WTC11 (cell line): Measurements from ENCODE around the gene TAOK3. TPM values are rescaled to one million over a fixed set of nuclear protein-coding genes. Genes with fewer than 3 reads are reported as not detected.

Source experiments
- ATAC-seq: fragments of 200-7000 bp; cut with Tn5 transposase; 2 replicates; pipeline ENCODE4 v1.10.0; 2021; ENCODE audit warnings: mild to moderate bottlenecking, moderate library complexity
- CTCF ChIA-PET: fragments of 300-600 bp; sonication (Branson Sonifier 250); formaldehyde crosslinking; loops from one replicate; lab custom pipeline; 2021; ENCODE audit warnings: antibody characterized with exemption; lab: Charles Lee
- POLR2A ChIA-PET: fragments of 350-600 bp; sonication (Branson Sonifier 250); formaldehyde crosslinking; loops from one replicate; lab custom pipeline; 2021; ENCODE audit warnings: antibody characterized with exemption; lab: Charles Lee
- DNase-seq: peaks from one replicate; pipeline ENCODE4 v3.0.0; 2021; ENCODE audit warnings: low spot score
- H3K27ac Mint-ChIP-seq: 2 replicates; pipeline ENCODE4 v1.8.0; 2021; ENCODE audit warnings: mixed read lengths
- H3K27me3 Mint-ChIP-seq: 2 replicates; pipeline ENCODE4 v1.8.0; 2021; ENCODE audit warnings: low read depth, mild to moderate bottlenecking, moderate library complexity, mixed read lengths
- H3K36me3 Mint-ChIP-seq: 2 replicates; pipeline ENCODE4 v1.8.0; 2021; ENCODE audit warnings: mixed read lengths
- H3K4me1 Mint-ChIP-seq: 2 replicates; pipeline ENCODE4 v1.8.0; 2022; ENCODE audit warnings: mixed read lengths
- H3K4me3 Mint-ChIP-seq: 2 replicates; pipeline ENCODE4 v1.8.0; 2021; ENCODE audit warnings: mild to moderate bottlenecking, moderate library complexity, mixed read lengths
- H3K9me3 Mint-ChIP-seq: 2 replicates; pipeline ENCODE4 v1.8.0; 2021; ENCODE audit warnings: mixed read lengths
- CREM ChIP-seq: sonication (generic); formaldehyde crosslinking; IDR thresholded peaks from 2 replicates; pipeline ENCODE4 v1.8.1; 2022; ENCODE audit warnings: mild to moderate bottlenecking, missing genetic modification reagents, moderate library complexity
- CTCF ChIP-seq: fragments of 200-600 bp; IDR thresholded peaks from 2 replicates; pipeline ENCODE4 v1.8.0; 2022; ENCODE audit warnings: antibody characterized with exemption
- E2F1 ChIP-seq: sonication (generic); formaldehyde crosslinking; IDR thresholded peaks from 2 replicates; pipeline ENCODE4 v1.8.0; 2022; ENCODE audit warnings: mild to moderate bottlenecking, missing genetic modification reagents
- ELF4 ChIP-seq: sonication (generic); formaldehyde crosslinking; IDR thresholded peaks from 2 replicates; pipeline ENCODE4 v1.8.1; 2022; ENCODE audit warnings: low read depth, mild to moderate bottlenecking, moderate library complexity, missing genetic modification reagents
- ESRRA ChIP-seq: sonication (generic); formaldehyde crosslinking; IDR thresholded peaks from 2 replicates; pipeline ENCODE4 v1.8.1; 2022; ENCODE audit warnings: mild to moderate bottlenecking, missing genetic modification reagents, borderline replicate concordance
- FOXJ3 ChIP-seq: sonication (generic); formaldehyde crosslinking; IDR thresholded peaks from 2 replicates; pipeline ENCODE4 v1.9.0; 2021; ENCODE audit warnings: missing genetic modification reagents, mild to moderate bottlenecking, borderline replicate concordance
- GRHL2 ChIP-seq: fragments of 250-450 bp; sonication (Bioruptor Pico); IDR thresholded peaks from 2 replicates; pipeline ENCODE4 v1.8.0; 2022; ENCODE audit warnings: mild to moderate bottlenecking, moderate library complexity; ENCODE audit not compliant: insufficient replicate concordance, severe bottlenecking
- GTF2I ChIP-seq: fragments of 250-450 bp; sonication (Bioruptor Pico); conservative IDR thresholded peaks from 2 replicates; pipeline ENCODE4 v1.4.0; 2021; ENCODE audit warnings: mild to moderate bottlenecking
- HMGXB4 ChIP-seq: sonication (generic); formaldehyde crosslinking; IDR thresholded peaks from 2 replicates; pipeline ENCODE4 v1.8.1; 2023; ENCODE audit warnings: mild to moderate bottlenecking, moderate library complexity, missing genetic modification reagents
- JUN ChIP-seq: sonication (generic); formaldehyde crosslinking; IDR thresholded peaks from 2 replicates; pipeline ENCODE4 v1.8.0; 2023; ENCODE audit warnings: mild to moderate bottlenecking, missing genetic modification reagents
- MXD4 ChIP-seq: fragments of 250-450 bp; sonication (Bioruptor Pico); IDR thresholded peaks from 2 replicates; pipeline ENCODE4 v1.8.0; 2021; ENCODE audit warnings: mild to moderate bottlenecking, moderate library complexity, borderline replicate concordance
- NR3C1 ChIP-seq: sonication (generic); formaldehyde crosslinking; conservative IDR thresholded peaks from 2 replicates; pipeline ENCODE4 v1.8.1; 2023; ENCODE audit warnings: low read depth, mild to moderate bottlenecking, missing genetic modification reagents
- OVOL2 ChIP-seq: fragments of 250-450 bp; sonication (Bioruptor Pico); IDR thresholded peaks from 2 replicates; pipeline ENCODE4 v1.9.0; 2021; ENCODE audit warnings: mild to moderate bottlenecking, borderline replicate concordance
- SP1 ChIP-seq: sonication (generic); formaldehyde crosslinking; conservative IDR thresholded peaks from 2 replicates; pipeline ENCODE4 v1.8.1; 2022; ENCODE audit warnings: missing genetic modification reagents
- ZBTB21 ChIP-seq: sonication (generic); formaldehyde crosslinking; IDR thresholded peaks from 2 replicates; pipeline ENCODE4 v1.8.1; 2023; ENCODE audit warnings: mild to moderate bottlenecking, missing genetic modification reagents, borderline replicate concordance
- ZMAT4 ChIP-seq: fragments of 250-450 bp; sonication (Bioruptor Pico); IDR thresholded peaks from 2 replicates; pipeline ENCODE4 v1.9.0; 2021; ENCODE audit warnings: mild to moderate bottlenecking
- ZNF263 ChIP-seq: sonication (generic); formaldehyde crosslinking; IDR thresholded peaks from 2 replicates; pipeline ENCODE4 v1.8.1; 2022; ENCODE audit warnings: low read depth, mild to moderate bottlenecking, moderate library complexity, missing genetic modification reagents
- ZNF281 ChIP-seq: sonication (generic); formaldehyde crosslinking; IDR thresholded peaks from 2 replicates; pipeline ENCODE4 v1.8.0; 2023; ENCODE audit warnings: mild to moderate bottlenecking, missing genetic modification reagents
- ZNF423 ChIP-seq: fragments of 250-450 bp; sonication (Bioruptor Pico); IDR thresholded peaks from 2 replicates; pipeline ENCODE4 v2.1.2; 2022; ENCODE audit warnings: mild to moderate bottlenecking, moderate library complexity
- ZNF671 ChIP-seq: fragments of 250-450 bp; sonication (Bioruptor Pico); IDR thresholded peaks from 2 replicates; pipeline ENCODE4 v1.8.0; 2021; ENCODE audit warnings: mild to moderate bottlenecking
- ZSCAN18 ChIP-seq: fragments of 250-450 bp; sonication (Bioruptor Pico); IDR thresholded peaks from 2 replicates; pipeline ENCODE4 v2.1.2; 2022; ENCODE audit warnings: mild to moderate bottlenecking, moderate library complexity
- total RNA-seq: library from RNA; stranded (reverse); gene quantifications from 3 replicates; pipeline ENCODE4 v1.2.3, GENCODE V29; 2021

The TAOK3 gene
- total RNA-seq, 1 experiment from 2014 or later: 13.0 TPM

- CTCF ChIA-PET: interaction anchor here (0.8 to 1.3 kb wide), 3 partner anchors 25 to 169 kb away, joined by 3 to 5 read pairs (median 3); partner anchors contain the start of gene SUDS3
- H3K9me3 Mint-ChIP-seq: peaks cover 18% of the 10 kb centered on the region
- ATAC-seq (no peak), DNase-seq (no peak)
- no peak overlapping the region for H3K4me3 Mint-ChIP-seq
- H3K27me3 Mint-ChIP-seq: no peaks in the 10 kb centered on the region
- TF ChIP-seq JUN (no peak), NR3C1 (CRISPR knock-in tag) (no peak), ZMAT4 (CRISPR knock-in tag) (no peak), ZNF423 (CRISPR knock-in tag) (no peak), ZNF263 (no peak), ESRRA (CRISPR knock-in tag) (no peak), FOXJ3 (CRISPR knock-in tag) (no peak), ZBTB21 (CRISPR knock-in tag) (no peak), SP1 (no peak), HMGXB4 (CRISPR knock-in tag) (no peak), ELF4 (CRISPR knock-in tag) (no peak), CREM (no peak), MXD4 (CRISPR knock-in tag) (no peak)
- H3K36me3 Mint-ChIP-seq: peaks cover 10% of the 10 kb centered on the region
- no peak overlapping the region for H3K27ac Mint-ChIP-seq
- POLR2A ChIA-PET: interaction anchor here (0.7 kb wide), 1 partner anchor 58 kb away, joined by 7 read pairs; no protein-coding TSS in a partner anchor
- H3K4me1 Mint-ChIP-seq: peaks cover 3% of the 10 kb centered on the region; the same call in 1 of the 2 replicates
These were observed 21.7 kb downstream of the TAOK3 start for GRCh38 chr12:118350908-118351559.

- POLR2A ChIA-PET: no interaction called here
- H3K27me3 Mint-ChIP-seq: no peaks in the 10 kb centered on the region
- H3K4me3 Mint-ChIP-seq: no peak overlapping the region
- no peak for DNase-seq
- TF ChIP-seq ZNF423 (CRISPR knock-in tag) (no peak), ZNF671 (CRISPR knock-in tag) (no peak), ZMAT4 (CRISPR knock-in tag) (no peak), ZSCAN18 (CRISPR knock-in tag) (no peak), ZNF281 (CRISPR knock-in tag) (no peak), E2F1 (CRISPR knock-in tag) (no peak), GRHL2 (CRISPR knock-in tag) (no peak), OVOL2 (CRISPR knock-in tag) (no peak), CTCF (no peak), GTF2I (CRISPR knock-in tag) (no peak)
- H3K9me3 Mint-ChIP-seq: no peaks in the 10 kb centered on the region
- H3K27ac Mint-ChIP-seq: no peak overlapping the region
- CTCF ChIA-PET: interaction anchor here (0.6 to 1.3 kb wide), 5 partner anchors 19 to 491 kb away, joined by 3 to 6 read pairs (median 3); partner anchors contain the start of gene SUDS3
- no peak for ATAC-seq
- peaks cover 20% of the 10 kb centered on the region for H3K4me1 Mint-ChIP-seq
- H3K36me3 Mint-ChIP-seq: no peaks in the 10 kb centered on the region
These were observed 24.8 kb downstream of the TAOK3 start for GRCh38 chr12:118347916-118348315.
